H54 (cell line): ENCODE data around the gene GABBR2.

Source experiments
- DNase-seq: peaks from one replicate; pipeline ENCODE4 v3.0.0; 2011; ENCODE audit warnings: low spot score, mixed read lengths; ENCODE audit not compliant: insufficient read length
- FAIRE-seq: peaks from 3 replicates; lab custom pipeline; 2011; peaks lifted over from hg19 to GRCh38; lab: Jason Lieb, UNC
- POLR2A ChIP-seq: IDR thresholded peaks from 2 replicates; pipeline ENCODE4 v1.6.1; 2011; ENCODE audit warnings: low read depth, mild to moderate bottlenecking, low read length

GABBR2 gene

DNA sequence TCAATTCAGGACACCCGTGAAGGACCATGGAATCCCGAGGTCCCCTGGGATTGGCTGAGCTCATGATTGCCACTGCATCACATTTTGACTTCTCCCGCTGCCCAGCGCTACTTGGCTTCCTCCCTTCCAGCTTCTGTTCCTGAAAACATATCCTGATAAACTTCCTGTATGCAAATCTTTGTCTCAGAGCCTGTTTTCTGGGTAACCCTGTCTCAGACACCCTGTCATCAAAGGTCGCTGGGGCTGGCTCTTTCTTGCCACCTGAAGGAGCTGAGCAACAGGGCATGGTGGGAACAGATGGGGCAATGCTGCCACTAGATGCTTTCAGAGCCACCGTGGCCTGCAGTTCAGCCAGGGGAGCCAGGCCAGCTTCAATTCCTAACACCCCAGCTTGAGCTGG, 299.0 kb downstream of the GABBR2 start:
- no peak for TF ChIP-seq POLR2A
- no peak for FAIRE-seq
- DNase-seq: no peak

DNA sequence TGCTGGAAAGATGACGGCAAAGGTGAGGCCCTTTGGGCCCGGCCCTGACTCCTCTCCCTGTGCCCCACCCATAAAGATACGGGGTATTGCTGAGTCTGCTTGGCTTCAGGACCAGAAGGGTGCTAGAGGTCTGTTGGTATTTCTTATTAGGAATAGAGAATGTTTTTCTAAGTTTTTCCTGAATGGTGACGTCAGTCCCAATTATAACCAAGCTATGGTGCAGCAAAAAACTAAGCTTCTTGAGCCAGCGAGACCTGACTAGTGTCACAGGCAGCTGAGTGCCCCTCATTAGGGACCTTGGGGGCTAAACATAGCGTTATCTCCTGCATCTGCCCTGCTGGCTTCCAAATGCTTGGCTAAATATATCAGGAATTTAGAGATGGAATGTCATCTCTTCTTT, 302.3 kb downstream of the GABBR2 start:
- DNase-seq (no peak), FAIRE-seq (no peak)
- TF ChIP-seq POLR2A: no peak

DNA sequence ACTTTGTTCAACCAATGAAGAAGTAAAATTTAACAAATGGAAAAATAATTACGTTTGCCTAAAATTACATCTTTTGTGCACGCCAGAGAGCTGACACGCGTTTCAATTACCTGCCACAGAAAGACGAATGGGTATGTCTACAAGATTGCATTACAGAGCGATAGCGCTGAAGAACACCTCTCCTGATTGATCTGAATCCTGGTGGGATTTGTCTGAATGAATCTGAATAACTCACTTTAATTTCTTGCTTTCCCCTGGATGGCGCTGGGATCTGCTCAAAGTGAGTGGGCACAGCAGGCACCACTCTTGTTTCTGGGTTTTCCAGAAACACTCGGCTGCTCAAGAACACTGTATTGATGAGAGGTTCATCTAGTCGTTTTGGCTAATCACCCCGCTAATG, 304.5 kb downstream of the GABBR2 start:
- DNase-seq (no peak), FAIRE-seq (no peak)
- no peak for TF ChIP-seq POLR2A

DNA sequence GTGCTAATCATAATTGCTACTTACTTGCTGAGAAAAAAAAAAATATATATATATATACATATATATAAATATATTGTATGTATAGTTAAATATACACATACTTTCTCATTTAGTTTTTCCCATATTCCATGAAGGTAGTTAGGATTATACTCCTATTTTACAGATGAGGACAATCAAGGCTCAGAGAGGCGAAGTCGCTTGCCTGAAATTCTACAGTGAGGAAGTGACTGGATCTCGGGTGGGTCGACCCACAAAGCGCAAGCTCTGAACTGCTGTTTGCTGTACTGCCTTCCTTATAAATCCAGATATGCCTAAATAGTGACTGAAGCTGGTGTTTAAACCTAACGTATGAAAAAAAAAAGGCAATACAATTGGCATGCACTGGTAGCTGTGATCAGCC, 305.0 kb downstream of the GABBR2 start:
- no peak for FAIRE-seq
- no peak for TF ChIP-seq POLR2A

DNA sequence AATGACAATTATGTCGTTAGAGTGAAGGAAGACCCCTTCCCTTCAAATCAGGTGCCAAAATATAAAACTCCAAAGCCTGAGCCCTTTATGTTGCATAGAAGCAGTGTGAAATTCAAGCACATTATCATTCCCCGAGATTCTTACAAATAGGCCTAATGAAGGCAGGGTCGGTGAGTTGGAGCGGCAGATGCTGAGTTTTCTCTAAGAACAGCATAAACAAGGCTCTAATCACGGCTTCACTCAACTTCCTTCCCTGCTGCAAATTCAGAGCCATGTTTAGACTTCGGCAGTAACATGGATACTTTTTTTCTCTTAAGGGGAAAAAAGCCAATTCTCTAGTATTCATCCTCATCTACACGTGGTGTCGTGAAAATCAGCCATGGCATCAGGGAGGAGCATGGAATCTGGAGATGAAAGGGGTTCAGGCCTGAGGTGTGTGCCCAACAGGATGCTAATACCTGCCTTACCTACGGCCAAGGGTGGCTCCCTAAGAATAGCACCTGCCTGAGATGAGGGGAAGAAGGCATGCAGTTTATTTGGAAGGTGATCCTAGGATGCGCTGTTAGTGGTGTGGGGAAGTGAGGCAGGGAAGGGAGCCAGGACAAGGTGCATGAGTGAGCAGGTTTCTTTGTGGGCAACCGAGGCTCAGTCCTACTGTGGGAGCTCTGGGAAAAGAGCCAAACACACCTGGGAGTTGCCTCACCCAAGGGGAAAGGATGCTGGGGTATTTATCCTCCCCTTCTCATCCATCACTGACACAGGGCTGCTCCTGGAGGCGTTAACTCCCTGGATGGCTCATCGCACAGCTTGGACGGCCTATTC, 306.5 kb downstream of the GABBR2 start:
- FAIRE-seq (no peak), DNase-seq (no peak)
- no peak for TF ChIP-seq POLR2A

More for the DNA sequence above, 305.0 kb downstream of the GABBR2 start:
- DNase-seq: no peak

DNA sequence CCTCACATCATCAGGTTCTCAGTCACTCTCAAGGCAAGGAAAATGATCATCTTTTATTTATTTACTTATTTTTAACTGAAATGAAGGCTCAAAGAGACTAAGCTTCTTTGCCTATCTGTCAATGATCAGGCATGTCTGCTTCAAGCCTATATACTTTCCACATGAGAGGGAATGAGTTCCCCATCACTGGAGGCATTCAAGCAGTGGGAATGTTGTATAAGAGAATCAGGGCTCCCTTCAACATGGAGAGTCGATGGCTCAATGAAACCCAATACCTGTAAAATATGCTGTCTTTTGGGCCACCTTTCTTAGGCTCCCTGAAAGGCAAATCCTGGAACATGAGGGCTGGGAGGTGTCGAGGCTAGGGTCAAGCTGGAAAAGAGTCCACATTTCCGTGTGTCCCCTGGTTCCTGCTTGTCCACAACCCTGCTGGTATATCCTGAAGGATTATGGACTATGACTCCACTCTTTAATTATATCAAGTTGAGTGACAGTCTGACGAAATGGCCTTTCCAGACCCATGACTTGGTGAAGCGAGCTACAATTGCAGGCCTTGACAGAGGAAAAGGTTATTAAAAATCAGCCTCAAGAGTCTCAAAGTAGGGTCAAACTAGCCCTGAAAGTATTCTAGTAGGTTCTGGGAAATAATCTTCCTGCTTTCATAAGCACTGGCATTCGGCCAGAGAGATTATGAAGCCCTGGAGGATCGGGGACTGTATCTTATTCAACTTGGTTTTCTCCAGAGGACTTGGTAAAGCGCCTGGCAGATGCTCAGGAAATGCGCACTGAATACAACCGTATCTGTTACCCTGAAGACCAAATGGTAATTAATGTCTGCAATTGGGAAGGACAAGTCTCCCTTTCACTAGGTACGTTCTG, 307.4 kb downstream of the GABBR2 start:
- FAIRE-seq (no peak), DNase-seq (no peak)
- no peak for TF ChIP-seq POLR2A

DNA sequence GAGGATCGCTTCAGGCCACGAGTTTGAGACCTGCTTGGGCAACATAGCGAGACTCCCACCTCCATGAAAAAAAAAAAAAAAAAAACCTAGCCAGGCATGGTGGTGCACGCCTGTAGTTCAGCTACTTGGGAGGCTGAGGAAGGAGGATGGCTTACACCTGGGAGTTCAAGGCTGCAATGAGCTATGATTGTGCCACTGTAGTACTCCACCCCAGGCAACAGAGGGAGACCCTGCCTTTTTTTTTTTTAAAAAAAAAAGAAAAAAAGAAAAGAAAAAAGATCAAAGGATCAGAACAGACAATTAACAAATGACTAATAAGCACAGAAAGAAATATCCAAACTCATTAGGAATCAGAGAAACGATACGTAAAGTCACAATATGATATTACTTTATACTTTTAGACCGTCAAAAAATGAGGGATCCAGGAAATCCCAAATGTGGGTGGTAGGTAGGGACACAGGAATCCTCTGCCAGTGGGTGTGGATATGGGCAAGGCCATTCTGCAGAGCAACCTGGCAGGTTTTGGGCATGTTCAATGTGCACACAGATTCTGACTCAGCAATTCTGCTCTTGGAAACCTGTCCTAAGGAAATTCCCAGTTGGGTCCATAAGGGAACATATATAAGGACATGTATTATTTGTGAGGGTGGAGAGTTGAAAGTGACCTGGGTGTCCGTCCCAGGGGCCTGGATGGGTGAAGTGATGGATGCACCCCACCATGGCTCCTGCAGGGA, 308.6 kb downstream of the GABBR2 start:
- TF ChIP-seq POLR2A: no peak
- FAIRE-seq: no peak
- DNase-seq: no peak

DNA sequence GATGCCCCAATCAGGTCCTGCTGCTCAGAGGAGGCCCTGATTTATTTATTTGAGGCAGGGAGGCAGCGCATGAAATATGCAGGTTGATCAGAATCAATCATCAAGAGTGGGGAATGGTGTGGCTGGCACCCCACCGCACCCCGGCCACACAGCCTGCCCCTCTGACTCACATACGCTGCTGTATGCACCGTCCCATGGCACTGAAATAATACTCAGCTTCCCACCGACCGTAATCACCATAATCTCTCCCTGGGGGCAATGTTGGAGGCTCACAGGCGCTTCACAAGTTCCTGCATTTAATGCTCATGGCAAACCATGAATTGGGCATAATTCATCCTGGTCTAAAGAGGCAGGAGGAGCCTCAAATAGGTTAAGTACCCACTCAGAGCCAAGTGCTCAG, 312.1 kb downstream of the GABBR2 start:
- TF ChIP-seq POLR2A: no peak
- DNase-seq (no peak), FAIRE-seq (no peak)

DNA sequence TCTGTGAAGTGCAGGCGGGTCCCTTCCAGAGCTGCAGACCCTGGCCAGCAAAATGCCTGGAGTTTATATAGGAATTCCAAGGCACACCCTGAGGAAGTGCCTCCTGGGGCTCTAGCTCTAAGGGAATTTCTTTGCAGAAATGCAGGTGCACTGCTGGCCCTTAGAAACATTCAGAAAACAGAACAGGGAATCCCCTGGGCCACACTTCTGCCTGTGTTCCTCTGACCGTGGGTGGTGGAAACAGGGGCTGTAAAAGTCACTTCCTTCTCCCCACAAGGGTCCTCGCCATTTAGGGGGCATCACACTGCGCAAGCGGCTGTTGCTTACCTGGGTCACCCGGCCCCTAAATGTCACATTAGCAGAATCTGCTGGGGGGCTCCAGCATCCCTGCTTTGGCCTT, 312.5 kb downstream of the GABBR2 start:
- DNase-seq (no peak), FAIRE-seq (no peak)
- no peak for TF ChIP-seq POLR2A

DNA sequence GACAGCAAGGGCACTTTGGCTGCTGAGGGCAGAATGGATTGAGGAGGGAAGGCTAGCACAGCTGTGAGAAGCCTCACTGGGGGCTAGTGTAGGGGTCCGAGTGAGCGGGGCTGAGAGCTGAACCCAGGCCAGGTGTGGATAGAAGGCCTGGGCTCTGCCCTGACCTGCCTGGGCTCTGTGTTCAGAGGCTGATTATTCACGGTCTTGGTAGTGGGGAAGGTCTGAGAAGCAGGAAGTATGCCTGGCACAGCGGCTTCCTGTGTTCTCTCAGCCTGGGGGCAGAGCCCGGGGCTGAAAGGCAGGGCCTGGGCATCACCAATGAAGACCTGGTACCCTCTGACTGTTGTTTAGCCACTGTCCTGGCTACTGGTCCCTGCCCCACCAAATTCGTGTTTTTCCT, 316.9 kb downstream of the GABBR2 start:
- TF ChIP-seq POLR2A: no peak
- DNase-seq (no peak), FAIRE-seq (no peak)

DNA sequence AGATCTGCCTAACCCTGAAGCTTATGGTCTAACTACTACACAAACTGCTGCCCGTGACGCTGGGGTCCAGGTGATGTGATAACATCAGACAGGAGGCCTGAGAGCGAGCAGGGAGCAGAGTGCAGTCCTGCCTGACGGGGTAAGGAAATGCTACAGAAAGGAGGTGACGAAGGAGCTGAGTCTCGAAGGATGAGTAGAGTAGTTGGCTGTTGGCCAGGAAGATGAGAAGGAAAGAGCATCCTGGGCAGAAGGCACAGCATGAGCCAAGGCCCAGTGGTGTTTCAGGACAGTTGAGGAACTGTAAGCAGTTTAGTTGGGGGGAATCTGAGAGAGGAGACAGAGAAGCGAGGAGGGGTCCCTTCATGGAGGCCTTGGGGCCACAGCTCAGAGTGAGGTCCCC, 317.3 kb downstream of the GABBR2 start:
- TF ChIP-seq POLR2A: no peak
- FAIRE-seq (no peak), DNase-seq (no peak)

DNA sequence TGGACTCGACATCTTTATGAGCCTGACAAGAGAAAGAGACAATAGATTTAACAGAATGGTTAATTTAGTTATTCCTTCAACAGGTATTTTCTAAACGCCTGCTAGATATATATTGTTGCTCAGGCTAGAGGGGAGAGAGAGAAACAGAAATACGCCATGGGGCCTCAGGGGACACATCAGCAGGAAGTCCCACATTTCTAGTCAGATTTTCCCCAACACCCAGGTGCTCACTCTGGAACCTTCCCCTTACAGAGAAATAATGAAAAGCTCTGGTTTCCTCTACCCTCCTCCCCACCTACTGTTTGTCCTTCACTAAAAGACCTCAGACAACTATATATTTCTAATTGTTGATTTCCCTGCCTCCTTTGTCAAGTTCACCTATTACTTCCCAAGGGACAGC, 323.0 kb downstream of the GABBR2 start:
- DNase-seq (no peak), FAIRE-seq (no peak)
- TF ChIP-seq POLR2A: no peak

DNA sequence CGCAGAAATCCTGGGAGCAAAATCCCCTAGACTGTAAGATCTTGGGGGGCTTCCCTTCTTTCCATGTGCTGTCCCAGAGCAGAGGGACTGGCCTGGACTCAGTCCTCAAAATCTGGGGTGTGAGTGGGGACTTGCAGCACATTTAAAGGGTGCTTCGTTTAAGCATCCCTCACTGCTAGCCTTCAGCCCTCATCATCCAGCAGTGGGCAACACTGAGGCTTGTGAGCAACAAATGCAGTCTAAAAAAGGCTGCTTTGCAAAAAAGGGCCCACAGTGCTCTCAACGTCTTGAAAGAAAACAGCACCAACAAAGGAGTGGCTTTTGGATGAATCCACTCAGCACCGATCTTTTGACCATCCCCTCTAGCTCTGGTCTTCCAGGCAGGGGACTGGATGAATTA, 325.0 kb downstream of the GABBR2 start:
- no peak for FAIRE-seq
- no peak for DNase-seq
- TF ChIP-seq POLR2A: no peak
